MM.1S (cell line): Measurements from ENCODE around the gene ARSG.

Experiments
- EZH2phosphoT487 ChIP-seq: fragments of 300-600 bp; sonication (generic); IDR thresholded peaks from 2 replicates; pipeline ENCODE4 v1.6.1; 2018; ENCODE audit warnings: antibody characterized with exemption, low read length
- TF ChIP-seq, protein P1 (sequence below): fragments of 300-600 bp; sonication (generic); IDR thresholded peaks from 2 replicates; pipeline ENCODE4 v1.5.1; 2016; ENCODE audit warnings: antibody characterized with exemption, low read length, mixed read lengths

- TF ChIP-seq, protein P1, sequence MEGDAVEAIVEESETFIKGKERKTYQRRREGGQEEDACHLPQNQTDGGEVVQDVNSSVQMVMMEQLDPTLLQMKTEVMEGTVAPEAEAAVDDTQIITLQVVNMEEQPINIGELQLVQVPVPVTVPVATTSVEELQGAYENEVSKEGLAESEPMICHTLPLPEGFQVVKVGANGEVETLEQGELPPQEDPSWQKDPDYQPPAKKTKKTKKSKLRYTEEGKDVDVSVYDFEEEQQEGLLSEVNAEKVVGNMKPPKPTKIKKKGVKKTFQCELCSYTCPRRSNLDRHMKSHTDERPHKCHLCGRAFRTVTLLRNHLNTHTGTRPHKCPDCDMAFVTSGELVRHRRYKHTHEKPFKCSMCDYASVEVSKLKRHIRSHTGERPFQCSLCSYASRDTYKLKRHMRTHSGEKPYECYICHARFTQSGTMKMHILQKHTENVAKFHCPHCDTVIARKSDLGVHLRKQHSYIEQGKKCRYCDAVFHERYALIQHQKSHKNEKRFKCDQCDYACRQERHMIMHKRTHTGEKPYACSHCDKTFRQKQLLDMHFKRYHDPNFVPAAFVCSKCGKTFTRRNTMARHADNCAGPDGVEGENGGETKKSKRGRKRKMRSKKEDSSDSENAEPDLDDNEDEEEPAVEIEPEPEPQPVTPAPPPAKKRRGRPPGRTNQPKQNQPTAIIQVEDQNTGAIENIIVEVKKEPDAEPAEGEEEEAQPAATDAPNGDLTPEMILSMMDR = no peak
- TF ChIP-seq EZH2phosphoT487 = no peak
Observed at GRCh38 chr17:68460715-68461114, 169.4 kb downstream of the ARSG start.
